ELF-1 (cell line): ENCODE data around the gene PHF10.

Experiments used
- DNase-seq: peaks from one replicate; pipeline ENCODE4 v3.0.0-alpha.2; 2016; ENCODE audit warnings: low read depth, low spot score

Gene PHF10

DNA sequence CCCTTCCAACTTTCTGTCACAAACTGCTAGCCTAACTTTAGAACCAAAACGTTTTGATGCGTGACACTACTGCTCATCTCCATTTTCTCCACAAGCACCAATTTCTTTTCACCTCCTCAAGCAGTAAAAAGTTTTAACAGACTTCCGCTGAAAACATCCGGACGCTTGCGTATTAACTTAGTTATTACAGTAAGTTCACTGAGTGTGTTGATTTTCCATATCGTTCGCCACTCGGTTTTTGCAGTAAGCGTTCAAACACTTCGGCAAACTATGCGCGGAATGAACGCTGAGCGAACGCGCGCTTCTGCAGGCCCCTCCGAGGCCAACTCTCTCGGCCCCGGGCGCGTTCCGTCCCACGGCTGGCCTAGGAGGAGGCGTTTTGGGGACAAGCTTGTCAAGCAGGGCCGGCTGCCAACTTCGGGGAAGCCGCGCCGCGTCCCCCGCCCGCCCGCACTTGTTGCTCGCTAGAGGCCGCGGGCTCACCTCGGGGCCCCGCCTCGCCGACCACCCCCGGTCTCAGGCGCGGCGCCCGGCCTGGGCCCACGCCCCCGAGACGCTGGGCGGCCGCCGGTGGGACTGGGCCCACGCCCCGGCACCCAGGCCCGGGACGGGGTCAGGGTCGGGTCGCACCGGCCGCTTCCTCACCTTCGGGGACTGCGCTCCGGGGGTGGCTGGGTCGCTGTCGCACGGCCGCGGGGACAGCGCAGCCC lies 945 bp downstream of the PHF10 start:
- DNase-seq: peak; percentile 58

DNA sequence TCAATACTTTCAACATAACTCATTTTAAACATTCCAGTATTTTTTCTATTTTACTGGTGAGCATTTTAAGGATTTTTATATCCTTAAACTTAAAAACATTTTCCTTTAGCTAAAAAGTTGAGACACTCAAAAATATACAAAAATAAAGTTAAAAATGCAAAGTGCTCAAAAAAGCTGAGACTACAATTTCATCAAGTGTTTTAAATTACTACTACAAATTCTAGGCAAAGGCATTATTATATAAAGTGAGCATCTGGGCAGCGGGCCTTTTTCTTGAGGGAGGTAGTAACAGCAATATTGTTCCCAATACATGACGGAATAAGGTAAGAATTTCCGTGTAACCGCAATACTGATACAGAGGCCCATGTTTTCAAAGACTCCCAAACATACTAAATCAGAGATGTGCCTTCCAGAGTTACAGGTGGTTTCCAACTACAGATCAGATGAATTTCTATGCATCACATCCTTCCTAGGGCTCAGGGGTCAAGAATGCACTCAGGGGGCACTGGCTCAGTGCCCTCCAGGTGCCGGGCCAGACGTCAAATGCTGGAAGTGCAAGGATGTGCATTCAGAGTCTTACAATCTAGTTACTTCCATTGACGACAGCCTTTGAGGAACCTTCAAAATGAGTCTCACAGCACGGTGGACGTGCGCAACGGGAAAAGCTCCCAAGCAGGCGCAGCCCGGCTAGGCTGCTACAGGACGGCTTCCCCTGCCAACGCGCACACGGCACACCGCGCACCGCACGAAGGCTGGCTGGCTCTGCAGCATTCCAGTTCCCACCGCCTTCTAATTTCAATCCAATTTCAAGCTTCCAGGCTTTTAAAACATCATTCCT lies 1.7 kb downstream of the PHF10 start:
- DNase-seq: peak; percentile 74

DNA sequence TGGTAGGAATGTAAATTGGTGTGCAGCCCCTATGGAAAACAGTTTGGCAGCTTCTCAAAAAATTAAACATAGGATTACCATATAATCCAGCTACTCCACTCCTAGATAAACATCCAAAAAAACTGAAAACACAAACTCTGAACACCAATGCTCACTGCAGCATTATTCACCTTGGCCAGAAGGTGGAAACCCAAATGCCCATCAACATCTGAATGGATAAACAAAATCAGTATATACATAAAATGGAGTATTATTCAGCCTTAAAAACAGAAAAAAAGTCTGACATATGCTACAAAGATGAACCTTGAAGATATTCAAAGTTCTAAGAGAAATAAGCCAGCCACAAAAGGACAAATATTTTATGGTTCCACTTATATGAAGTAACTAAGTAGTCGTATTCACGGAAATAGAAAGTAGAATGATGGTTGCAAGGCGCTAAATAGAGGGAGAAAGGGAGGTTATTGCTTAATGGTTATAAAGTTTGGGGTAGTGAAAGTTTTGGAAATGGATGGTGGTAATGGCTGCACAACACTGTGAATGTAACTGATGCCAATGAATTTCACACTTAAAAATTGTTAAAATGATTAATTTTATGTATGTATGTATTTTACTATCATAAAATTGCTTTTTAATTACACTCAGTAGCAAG lies 4.0 kb downstream of the PHF10 start:
- no peak for DNase-seq

DNA sequence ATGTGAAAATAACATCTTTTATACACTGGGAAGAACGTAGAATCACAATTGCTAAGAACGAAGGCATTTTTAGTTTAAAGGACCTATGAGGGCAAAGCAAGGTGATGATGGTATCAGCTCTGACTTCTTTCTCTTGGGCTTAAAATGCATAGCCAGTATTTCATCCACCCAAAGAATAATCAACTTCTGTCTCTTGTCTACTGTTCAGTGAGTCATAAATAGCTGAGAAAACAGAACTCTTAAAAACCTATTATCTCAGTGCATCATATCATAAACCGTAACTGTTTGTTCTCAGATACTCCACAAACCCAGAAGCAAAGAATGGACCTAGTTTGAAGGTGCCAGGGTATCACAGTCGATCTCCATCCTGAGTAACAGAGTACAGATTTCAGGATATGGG lies 5.2 kb downstream of the PHF10 start:
- DNase-seq: no peak

DNA sequence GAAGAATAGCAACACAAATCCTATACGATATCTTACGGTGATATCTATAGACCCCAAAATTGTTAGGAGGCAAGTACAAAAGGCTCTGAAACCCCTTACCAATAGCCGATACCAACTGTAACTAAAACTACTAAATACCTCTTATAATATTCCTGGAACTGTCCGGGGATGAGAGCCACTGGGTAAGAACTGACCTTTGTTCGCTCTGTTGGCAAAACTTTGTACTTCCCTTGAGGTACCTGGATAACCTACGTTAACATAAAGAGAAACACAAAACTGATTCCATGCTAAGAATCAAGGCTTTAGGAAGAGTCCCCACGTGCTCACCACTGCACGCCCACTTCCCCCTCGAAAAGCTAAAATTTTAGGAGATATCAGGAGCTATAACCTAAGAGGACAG lies 9.7 kb downstream of the PHF10 start:
- no peak for DNase-seq

DNA sequence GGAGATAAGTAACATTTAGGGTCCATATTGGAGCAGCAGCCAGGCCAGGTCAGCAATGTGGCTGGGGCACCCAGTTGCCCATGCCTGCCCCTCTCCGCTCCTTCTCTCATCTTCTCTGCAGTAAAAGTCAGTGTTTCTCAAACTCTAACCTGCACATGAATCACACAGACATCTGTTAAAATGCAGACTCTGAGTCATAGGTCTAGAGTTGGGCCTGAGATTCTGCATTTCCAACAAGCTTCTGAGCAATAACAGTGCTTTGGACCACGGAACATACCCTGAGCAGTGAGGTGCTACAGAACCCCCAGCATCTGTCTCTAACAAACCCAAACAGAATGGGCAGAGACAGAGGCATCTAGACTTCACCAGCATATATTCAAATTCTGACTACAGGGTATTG lies 10.1 kb downstream of the PHF10 start:
- DNase-seq: no peak

DNA sequence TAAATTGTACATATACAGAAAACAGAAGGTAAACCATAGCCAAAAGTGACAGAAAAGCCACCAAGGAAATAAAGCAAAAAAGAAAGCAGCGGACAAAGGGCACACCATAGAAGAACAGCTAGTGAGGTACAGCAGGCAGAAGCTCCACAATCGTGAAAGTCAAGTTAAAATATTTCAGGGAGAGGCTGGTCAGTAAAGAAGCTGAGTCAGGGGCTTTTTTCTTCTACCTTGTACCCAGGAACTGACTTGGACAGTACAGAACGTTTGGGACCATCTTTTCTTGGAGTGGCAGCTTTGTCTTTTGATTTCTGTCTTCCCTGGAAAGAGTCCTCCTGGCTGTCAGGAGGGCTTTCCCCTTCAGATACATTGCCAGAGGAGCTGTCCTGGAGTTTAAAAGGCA lies 14.3 kb downstream of the PHF10 start:
- DNase-seq: no peak

DNA sequence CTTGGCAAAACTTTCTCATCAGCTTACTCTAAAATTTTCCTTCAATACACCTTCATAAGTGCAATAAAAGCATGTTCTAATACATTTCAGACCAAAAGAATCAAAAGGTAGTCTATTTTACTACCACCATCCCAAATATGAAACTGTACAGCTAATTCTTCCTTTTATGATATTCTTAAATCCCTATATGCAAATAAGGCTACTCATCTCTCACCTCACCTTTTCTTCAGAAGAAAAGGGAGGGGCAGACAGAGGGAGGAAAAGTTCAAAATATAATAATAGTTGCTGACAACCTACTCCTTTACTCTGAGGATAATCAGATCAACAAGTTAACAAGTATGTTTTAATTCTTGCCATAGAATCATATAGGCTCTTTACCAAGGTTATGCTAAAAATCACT lies 15.0 kb downstream of the PHF10 start:
- DNase-seq: no peak

DNA sequence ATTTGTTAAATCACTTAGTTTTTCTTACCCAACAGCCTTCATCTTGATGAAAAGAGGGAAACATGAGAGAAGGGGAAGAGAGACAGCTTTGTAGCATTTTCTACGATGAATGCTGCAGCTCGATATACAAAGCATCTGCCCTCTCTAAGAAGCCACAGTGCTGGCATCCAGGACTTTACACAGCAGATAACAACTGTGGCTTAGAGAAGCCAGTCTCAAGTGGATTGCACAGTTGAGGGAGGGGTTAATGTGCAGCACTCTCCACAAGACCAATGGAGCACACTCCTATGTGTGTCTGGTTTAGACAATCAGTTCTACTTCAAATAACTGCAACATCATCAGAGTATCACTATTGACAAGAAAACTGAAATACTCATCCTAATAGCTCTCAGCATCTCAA lies 16.5 kb downstream of the PHF10 start:
- DNase-seq: no peak

DNA sequence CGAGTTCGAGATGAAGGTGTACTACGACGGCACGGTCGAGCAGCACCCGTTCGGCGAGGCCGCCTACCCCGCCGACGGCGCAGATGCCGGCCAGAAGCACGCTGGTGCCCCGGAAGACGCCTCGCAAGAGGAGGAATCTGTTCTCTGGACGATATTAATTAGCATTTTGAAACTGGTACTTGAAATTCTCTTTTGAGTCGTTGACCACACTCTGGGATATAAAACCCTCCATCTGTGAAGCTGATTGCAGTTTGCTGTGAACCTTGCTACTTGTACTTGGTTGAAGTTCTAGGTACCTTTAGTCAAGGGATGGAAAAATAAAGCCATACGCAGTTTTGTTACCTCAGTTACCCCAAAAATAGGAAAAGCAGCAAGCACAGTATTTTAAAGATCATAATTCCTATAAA lies 21.5 kb downstream of the PHF10 start:
- no peak for DNase-seq

DNA sequence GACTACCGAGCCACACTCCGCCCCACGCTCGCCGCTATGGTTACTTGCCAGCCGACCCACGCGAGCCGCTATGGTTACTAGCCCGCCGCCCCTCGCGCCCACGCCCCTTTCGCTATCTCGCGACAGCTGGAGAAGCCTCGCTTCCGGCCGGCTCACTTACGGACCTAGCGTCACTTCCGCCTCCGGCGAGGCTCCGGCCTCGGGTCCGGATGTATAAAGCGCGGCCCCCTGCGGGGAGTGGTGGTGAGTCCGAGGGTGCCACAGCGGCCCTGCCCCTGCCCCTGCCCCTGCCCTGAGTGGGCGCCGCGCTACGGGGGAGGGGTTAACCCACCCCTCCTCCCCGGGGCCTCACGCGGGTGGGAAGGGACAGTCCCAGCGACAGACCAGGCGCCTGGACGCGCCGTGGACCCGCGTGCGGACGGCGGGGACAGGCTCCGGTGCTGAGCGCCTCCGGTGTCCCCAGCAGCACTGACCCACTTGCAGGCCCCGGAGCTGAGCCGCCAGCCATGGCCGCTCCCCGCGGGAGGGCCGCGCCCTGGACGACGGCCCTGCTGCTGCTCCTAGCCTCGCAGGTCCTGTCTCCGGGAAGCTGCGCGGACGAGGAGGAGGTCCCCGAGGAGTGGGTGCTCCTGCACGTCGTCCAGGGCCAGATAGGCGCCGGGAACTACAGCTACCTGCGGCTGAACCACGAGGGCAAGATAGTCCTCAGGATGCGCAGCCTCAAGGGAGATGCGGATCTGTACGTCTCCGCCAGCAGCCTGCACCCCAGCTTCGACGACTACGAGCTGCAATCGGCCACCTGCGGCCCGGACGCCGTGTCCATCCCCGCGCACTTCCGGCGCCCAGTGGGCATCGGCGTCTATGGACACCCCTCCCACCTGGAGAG lies 22.1 kb downstream of the PHF10 start, which contains the start of the genes C6orf120 and WDR27:
C6orf120 (plus strand) TSS at position 173 of the 886 bp plus-strand sequence; CDS start at position 507, 334 bp downstream.
WDR27 (minus strand) TSS at position 76 of the 886 bp plus-strand sequence. CDS start 13,024 bp downstream, outside the sequence.
- peak; percentile 96 for DNase-seq

DNA sequence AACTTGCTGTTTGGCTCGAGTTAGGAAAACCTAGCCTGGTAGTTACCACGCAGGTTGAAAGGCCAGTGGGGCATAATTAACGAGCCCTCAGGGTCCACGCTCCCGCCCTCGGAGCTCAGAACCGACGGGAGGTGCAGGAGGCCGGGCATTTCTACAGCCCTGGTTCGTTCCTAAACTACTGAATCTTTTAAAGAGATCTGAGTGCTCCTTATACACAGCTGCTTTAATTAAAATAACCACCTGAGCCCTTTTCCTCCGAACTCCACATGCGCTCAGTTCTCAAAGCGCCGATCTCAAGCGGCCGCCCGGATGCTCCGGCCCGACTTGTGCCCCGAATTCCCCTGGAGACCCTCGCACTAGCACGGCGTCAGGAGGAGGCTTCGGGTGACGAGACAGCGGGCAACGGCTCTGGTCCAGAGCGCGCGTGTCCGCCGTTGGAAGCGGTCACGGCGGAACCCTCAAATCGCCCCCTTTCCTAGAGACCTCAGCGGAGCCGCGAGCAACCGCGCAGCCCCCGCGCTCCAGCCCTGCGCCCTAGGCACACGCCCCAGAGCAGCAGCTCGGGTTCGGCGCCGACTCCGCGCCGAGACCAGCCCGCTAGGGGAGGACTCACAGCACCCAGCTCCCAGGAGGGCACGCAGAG lies 22.9 kb downstream of the PHF10 start:
- DNase-seq: no peak

DNA sequence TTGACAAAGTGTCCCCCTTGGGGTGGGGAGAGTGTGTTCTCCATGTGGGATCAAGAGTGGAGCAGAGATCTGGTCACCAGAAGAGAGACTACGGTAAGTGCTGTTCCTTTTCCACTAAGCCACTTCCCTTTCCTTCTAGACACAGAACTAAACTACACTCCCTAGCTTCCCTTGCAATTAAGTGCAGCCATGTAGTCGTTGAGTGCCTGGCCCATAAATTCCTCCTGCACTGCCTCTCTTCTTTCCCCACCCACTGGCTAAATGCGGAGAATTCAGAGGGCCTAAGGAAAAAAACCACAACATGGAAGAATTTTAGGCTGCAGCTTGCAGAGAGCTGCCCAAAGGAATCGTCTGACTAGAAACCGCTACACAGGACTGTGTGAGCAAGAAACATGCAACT lies 24.0 kb downstream of the PHF10 start:
- peak; percentile 49 for DNase-seq

DNA sequence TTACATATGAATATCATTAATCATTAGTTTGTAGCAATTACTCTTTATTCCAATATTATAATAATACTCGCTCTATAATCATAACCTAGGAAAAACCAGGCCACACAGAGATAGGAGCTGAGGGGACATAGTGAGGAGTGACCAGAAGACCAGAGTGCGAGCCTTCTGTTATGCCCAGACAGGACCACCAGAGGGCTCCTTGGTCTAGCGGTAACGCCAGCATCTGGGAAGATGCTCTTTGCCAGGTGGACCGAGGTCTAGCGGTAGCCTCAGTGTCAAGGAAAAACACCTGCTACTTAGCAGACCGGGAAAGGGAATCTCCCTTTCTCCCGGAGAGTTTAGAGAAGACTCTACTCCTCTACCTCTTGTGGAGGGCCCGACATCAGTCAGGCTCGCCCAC lies 27.2 kb downstream of the PHF10 start:
- peak; percentile 56 for DNase-seq

DNA sequence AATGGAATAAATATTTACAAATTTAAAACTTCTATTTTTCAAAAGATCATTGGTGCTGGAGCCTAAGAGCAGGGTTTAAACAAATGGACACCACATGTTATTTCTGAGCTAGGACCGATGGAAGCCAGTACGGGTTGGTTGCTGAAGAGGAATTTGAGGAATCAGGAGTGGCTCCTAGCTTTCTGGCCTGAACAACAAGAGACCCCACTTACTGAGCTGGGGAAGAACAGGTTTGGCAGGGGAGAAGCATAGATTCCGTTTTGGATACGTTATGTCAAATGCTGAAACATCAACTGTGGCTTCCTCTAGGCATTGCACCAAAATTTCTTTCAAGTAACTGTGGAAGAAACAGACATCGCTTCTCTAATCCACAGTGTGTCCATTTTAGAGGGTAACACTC lies 29.2 kb downstream of the PHF10 start:
- no peak for DNase-seq

DNA sequence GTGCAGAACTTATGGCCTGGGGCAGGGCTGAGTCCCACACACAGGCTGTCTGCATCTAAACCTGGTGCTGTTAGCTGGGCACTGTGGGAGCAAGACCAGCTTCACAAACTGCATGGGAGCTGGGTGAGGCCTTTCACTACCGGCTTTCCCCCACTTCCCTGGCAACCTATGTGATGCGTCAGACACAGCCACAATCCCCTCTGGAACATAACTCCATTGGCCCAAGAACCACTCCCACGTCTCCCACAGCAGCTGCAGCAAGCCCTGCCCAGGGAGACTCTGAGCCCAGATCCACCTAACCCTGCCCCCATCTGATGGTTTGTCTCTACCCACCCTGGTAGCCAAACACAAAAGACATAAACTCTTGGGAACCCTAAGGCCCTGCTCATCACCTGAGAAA lies 31.8 kb downstream of the PHF10 start:
- no peak for DNase-seq

DNA sequence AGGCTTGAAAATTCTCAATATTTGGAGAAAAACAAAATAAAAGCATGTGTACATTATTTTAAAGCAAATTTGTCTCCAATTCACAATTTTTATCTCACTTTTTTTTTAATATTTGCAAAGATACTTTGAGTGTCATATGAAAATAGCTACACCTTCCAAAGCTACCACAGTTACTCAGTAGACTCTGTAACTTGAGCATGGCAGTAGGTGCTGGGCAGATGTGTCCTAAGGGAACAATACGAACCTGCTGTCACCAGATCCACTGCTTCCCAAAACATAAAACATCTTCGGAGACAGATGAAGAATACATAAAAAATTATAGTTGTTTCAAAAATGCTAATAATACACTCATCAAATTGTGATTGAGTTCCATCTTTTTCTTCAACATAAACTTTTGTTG lies 33.0 kb downstream of the PHF10 start:
- no peak for DNase-seq

DNA sequence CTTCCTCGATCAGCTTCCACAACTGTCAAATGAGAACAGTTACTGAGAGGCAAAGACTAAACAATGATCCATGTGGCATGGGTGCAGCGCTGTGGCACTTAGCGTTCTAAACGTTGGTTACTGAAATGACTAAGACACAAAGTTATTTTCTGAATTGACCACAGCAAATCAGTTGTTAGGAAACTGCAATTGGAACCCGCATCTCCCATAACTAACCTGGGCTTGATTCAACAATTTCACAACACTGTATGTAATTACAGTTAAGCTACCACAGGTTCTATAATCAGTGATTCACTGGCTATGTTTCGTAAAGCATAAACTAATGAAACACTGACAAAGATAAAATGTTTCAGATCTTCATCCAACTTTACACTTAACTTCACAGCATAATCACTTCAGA lies 35.0 kb downstream of the PHF10 start:
- no peak for DNase-seq

DNA sequence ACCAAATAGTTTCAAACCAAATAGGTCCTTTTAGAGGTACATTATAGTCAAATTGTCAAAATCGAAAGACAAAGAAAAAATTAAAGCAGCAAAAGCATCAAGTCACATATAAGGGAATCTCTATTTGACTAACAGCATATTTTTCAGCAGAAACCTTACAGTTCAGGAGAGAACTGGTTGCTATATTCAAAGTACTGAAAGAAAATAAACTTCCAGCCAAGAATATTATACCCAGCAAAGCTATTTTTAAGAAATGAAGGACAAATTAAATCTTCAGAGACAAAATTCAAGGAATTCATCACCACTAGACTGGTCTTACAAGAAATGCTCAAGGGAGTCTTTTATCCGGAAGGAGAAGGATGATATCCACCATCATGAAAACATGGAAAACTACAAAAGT lies 38.4 kb downstream of the PHF10 start:
- DNase-seq: no peak

DNA sequence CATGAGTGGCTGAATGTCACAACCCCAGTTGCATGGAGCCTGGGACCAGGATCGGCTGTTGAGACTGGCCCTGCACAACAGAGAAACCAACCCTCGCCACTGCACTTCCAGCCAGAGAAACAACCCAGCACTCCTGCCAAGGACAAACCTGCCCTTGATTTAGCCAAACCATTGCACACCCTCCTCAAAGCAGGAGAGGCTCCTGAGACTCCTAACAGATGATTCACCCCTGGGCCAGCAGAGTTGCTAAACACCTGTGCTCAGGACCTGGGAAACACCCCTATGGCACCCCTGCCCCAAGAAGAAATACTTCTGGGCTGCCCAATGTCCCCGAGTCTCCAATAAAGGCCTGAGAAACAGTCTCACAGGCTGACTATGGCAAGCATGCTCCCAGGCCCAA lies 40.2 kb downstream of the PHF10 start:
- DNase-seq: no peak

DNA sequence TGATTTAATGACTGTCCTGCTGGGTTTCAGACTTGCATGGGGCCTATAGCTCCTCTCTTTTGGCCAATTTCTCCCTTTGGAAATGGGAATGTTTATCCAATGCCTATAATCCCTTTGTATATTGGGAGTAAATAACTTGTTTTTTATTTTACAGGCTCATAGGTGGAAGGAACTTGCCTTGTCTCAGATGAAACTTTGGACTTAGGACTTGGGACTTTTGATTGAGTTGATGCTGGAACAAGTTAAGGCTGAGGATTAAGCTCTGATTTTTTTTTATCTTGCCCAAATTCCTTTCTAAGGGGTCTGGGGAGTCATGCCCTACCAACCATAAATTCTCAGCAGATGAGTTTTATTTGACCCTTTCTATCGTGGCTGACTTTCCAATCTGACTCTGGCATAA lies 46.0 kb downstream of the PHF10 start:
- no peak for DNase-seq
